Osteocyte (in vitro differentiated cells): ENCODE data around the gene CIB4. TPM values are rescaled to one million over a fixed set of nuclear protein-coding genes. Genes with fewer than 3 reads are reported as not detected.
"Not testable (repeated sequence)": the region's sequence is repeated elsewhere in the genome, so short reads cannot be mapped to it uniquely, and the experiment has no call there.

Experiments
- DNase-seq: peaks from one replicate; pipeline ENCODE4 v3.0.0; 2021; ENCODE audit warnings: mixed read lengths; ENCODE audit not compliant: unreplicated experiment; ENCODE audit errors: extremely low spot score
- H3K27ac Mint-ChIP-seq: one replicate; pipeline ENCODE4 v1.8.0; 2021; ENCODE audit warnings: mild to moderate bottlenecking, mixed read lengths; ENCODE audit not compliant: unreplicated experiment
- H3K27me3 Mint-ChIP-seq: one replicate; pipeline ENCODE4 v1.8.0; 2021; ENCODE audit warnings: mixed read lengths; ENCODE audit not compliant: unreplicated experiment
- H3K36me3 Mint-ChIP-seq: one replicate; pipeline ENCODE4 v1.8.0; 2021; ENCODE audit warnings: mixed read lengths; ENCODE audit not compliant: unreplicated experiment
- H3K4me1 Mint-ChIP-seq: one replicate; pipeline ENCODE4 v1.8.0; 2021; ENCODE audit warnings: mixed read lengths; ENCODE audit not compliant: unreplicated experiment
- H3K4me3 Mint-ChIP-seq: one replicate; pipeline ENCODE4 v1.8.0; 2021; ENCODE audit warnings: mild to moderate bottlenecking, moderate library complexity, mixed read lengths; ENCODE audit not compliant: unreplicated experiment
- H3K9me3 Mint-ChIP-seq: one replicate; pipeline ENCODE4 v1.8.0; 2021; ENCODE audit warnings: mixed read lengths; ENCODE audit not compliant: unreplicated experiment
- total RNA-seq: library from RNA; stranded (reverse); gene quantifications from 2 replicates; pipeline ENCODE4 v1.2.1, GENCODE V29; 2021
- TF ChIP-seq, protein P1 (sequence below): fragments of 200-600 bp; sonication (generic); IDR thresholded peaks from 2 replicates; pipeline ENCODE4 v1.5.0; 2021; ENCODE audit warnings: antibody characterized with exemption, mild to moderate bottlenecking, moderate library complexity

Gene CIB4
- total RNA-seq, 1 donor from 2014 or later, result not detected

DNA sequence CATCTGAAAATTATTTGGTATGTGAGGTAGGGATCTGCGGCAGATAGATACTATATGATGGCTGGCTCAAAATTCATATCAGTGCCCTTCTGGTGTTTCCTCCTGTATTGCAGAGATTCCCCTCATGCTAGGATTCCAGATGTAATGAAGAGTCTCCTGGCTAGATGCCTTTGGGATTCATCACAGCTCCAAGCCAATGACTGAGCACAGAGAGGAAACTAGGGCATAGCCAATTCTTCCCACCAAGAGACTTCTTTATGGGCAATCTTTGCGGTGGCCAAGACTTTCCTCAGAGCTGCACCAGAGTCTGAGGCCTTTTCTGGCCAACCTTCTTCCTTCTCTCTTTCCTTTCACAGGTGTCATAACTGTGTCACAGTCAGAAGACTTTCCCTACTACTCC lies 25.5 kb upstream of the CIB4 start:
- Mint-ChIP-seq H3K9me3 (peaks cover 3% of the 10 kb centered on the region), H3K27me3 (peaks cover 58% of the 10 kb centered on the region), H3K36me3 (no peaks in the 10 kb centered on the region), H3K4me1 (no peaks in the 10 kb centered on the region), H3K4me3 (no peak overlapping the region), H3K27ac (no peak overlapping the region)
- TF ChIP-seq, protein P1, sequence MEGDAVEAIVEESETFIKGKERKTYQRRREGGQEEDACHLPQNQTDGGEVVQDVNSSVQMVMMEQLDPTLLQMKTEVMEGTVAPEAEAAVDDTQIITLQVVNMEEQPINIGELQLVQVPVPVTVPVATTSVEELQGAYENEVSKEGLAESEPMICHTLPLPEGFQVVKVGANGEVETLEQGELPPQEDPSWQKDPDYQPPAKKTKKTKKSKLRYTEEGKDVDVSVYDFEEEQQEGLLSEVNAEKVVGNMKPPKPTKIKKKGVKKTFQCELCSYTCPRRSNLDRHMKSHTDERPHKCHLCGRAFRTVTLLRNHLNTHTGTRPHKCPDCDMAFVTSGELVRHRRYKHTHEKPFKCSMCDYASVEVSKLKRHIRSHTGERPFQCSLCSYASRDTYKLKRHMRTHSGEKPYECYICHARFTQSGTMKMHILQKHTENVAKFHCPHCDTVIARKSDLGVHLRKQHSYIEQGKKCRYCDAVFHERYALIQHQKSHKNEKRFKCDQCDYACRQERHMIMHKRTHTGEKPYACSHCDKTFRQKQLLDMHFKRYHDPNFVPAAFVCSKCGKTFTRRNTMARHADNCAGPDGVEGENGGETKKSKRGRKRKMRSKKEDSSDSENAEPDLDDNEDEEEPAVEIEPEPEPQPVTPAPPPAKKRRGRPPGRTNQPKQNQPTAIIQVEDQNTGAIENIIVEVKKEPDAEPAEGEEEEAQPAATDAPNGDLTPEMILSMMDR, result no peak
- no peak for DNase-seq

GRCh38 chr2:26665296-26665695 lies 24.1 kb upstream of the CIB4 start:
- not testable (repeated sequence) for H3K4me3 Mint-ChIP-seq, H3K27ac Mint-ChIP-seq, DNase-seq, H3K4me1 Mint-ChIP-seq, H3K36me3 Mint-ChIP-seq
- peaks cover 47% of the 10 kb centered on the region for H3K27me3 Mint-ChIP-seq
- peaks cover 15% of the 10 kb centered on the region for H3K9me3 Mint-ChIP-seq

DNA sequence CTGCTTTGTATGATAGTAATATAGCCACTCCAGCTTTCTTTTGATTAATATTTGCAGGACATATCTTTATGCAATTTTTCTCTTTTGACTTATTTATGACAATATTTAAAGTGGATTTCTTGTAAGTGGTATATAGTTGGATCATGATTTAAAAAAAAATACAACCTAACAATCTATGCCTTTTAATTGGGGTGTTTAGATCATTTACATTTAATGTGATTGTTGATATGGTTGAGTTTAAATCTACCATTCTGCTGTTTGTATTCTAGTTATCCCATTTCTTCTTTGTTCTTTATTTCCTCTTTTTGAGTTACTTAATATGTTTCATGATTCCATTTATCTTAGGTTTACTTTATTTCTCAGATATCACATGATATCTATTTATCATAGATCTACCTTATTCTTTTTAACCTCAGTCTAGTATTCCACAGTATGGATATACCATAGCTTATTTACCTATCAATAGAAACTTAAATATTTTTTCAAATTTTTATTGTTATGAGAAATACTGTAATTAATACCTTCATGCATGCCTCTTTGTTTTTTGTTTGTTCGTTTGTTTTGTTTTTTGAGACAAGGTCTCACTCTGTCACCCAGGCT lies 19.3 kb upstream of the CIB4 start:
- DNase-seq, result no peak
- H3K36me3 Mint-ChIP-seq, result no peaks in the 10 kb centered on the region

GRCh38 chr2:26658691-26659346 lies 17.7 kb upstream of the CIB4 start:
- no peaks in the 10 kb centered on the region for H3K4me1 Mint-ChIP-seq
- no peaks in the 10 kb centered on the region for H3K36me3 Mint-ChIP-seq
- peaks cover 21% of the 10 kb centered on the region for H3K27me3 Mint-ChIP-seq
- H3K27ac Mint-ChIP-seq, result no peak overlapping the region
- DNase-seq, result no peak
- TF ChIP-seq, protein P1, result no peak
- H3K4me3 Mint-ChIP-seq, result no peak overlapping the region
- peaks cover 23% of the 10 kb centered on the region for H3K9me3 Mint-ChIP-seq

More for the DNA sequence above, 19.3 kb upstream of the CIB4 start:
- no peak overlapping the region for H3K4me3 Mint-ChIP-seq
- peaks cover 23% of the 10 kb centered on the region for H3K9me3 Mint-ChIP-seq
- TF ChIP-seq, protein P1, result no peak
- H3K27me3 Mint-ChIP-seq, result peaks cover 25% of the 10 kb centered on the region
- H3K27ac Mint-ChIP-seq, result no peak overlapping the region
- H3K4me1 Mint-ChIP-seq, result no peaks in the 10 kb centered on the region

DNA sequence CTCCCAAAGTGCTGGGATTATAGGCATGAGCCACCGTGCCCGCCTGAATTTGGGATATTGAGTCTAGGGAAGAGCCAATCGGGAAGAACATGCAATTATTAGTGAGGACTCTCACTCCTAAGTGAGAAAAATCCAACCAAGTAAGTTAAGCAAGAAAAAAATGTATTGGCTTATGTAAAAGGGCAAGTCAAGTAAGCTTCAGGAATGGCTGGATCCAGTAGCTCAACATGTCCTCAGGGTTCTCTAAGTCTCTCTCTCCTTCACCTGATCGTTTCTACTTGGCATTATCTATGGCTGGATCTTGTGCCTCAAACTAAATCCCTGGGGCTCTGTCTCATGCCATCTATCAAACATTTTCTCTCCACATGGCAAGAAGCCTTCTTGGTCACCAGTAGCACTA lies 16.1 kb upstream of the CIB4 start:
- peaks cover 23% of the 10 kb centered on the region for H3K9me3 Mint-ChIP-seq
- H3K27ac Mint-ChIP-seq, result no peak overlapping the region
- no peak for DNase-seq
- H3K4me3 Mint-ChIP-seq, result no peak overlapping the region
- H3K27me3 Mint-ChIP-seq, result peaks cover 23% of the 10 kb centered on the region
- peaks cover 5% of the 10 kb centered on the region for H3K4me1 Mint-ChIP-seq
- TF ChIP-seq, protein P1, result no peak
- no peaks in the 10 kb centered on the region for H3K36me3 Mint-ChIP-seq
